Naive B cell (primary cell): ENCODE measurements around the gene ARHGAP8. TPM values are rescaled to one million over a fixed set of nuclear protein-coding genes. Genes with fewer than 3 reads are reported as not detected.
A peak's percentile ranks its signal among the peaks of the same experiment; 100 is the strongest.

Source experiments
- ATAC-seq, 2 donors: fragments of 150-1000 bp; cut with Tn5 transposase; 2 replicates each; pipeline ENCODE4 v1.10.0; 2021; ENCODE audit warnings: low read depth in 2 of 2, mild to moderate bottlenecking in 2 of 2, moderate library complexity in 2 of 2
- DNase-seq: peaks from one replicate; pipeline ENCODE4 v3.0.0; 2022
- H3K27ac Mint-ChIP-seq, 6 donors: one replicate each; pipeline ENCODE4 v1.8.0; 2020 to 2022; ENCODE audit warnings: mild to moderate bottlenecking in 6 of 6, mixed read lengths in 6 of 6, moderate library complexity in 5 of 6, inconsistent platforms in 2 of 6
- H3K27me3 Mint-ChIP-seq, 3 donors: one replicate each; pipeline ENCODE4 v1.8.0; 2021 to 2022; ENCODE audit warnings: mixed read lengths in 3 of 3, mild to moderate bottlenecking in 1 of 3
- H3K36me3 Mint-ChIP-seq, 2 donors: one replicate each; pipeline ENCODE4 v1.8.0; 2020 to 2022; ENCODE audit warnings: mixed read lengths in 2 of 2, inconsistent platforms in 1 of 2, mild to moderate bottlenecking in 1 of 2
- H3K4me1 Mint-ChIP-seq, 3 donors: one replicate each; pipeline ENCODE4 v1.8.0; 2020 to 2022; ENCODE audit warnings: mixed read lengths in 3 of 3, inconsistent platforms in 1 of 3, mild to moderate bottlenecking in 1 of 3, moderate library complexity in 1 of 3
- H3K4me3 Mint-ChIP-seq, 8 donors: one replicate each; pipeline ENCODE4 v1.8.0; 2020 to 2022; ENCODE audit warnings: mild to moderate bottlenecking in 8 of 8, mixed read lengths in 8 of 8, moderate library complexity in 8 of 8, inconsistent platforms in 2 of 8
- H3K9me3 Mint-ChIP-seq, 7 donors: one replicate each; pipeline ENCODE4 v1.8.0; 2020 to 2022; ENCODE audit warnings: mixed read lengths in 7 of 7, mild to moderate bottlenecking in 5 of 7, inconsistent platforms in 2 of 7, moderate library complexity in 1 of 7
- polyA plus RNA-seq, 6 donors: library from polyadenylated mRNA; unstranded; fragments of 300-500 nt; fragmentation: Illumina TruSeq; gene quantifications; one replicate each; pipeline ENCODE4 v1.2.3, GENCODE V29; 2021; ENCODE audit warnings: low read depth in 6 of 6

The ARHGAP8 gene
- polyA plus RNA-seq, 6 donors from 2014 or later = 0.17 TPM; not detected in 5

GRCh38 chr22:44862281-44862680 lies 109.9 kb downstream of the ARHGAP8 start:
- H3K9me3 Mint-ChIP-seq = peaks cover 0 to 1% (median 0%) of the 10 kb centered on the region in 7 donors
- H3K4me3 Mint-ChIP-seq = no peak overlapping the region
- H3K36me3 Mint-ChIP-seq = no peaks in the 10 kb centered on the region
- no peak overlapping the region for H3K27ac Mint-ChIP-seq
- no peaks in the 10 kb centered on the region for H3K4me1 Mint-ChIP-seq
- ATAC-seq (no peak), DNase-seq (no peak)
- peaks cover 4 to 12% (median 10%) of the 10 kb centered on the region in 3 donors for H3K27me3 Mint-ChIP-seq

- no peak overlapping the region for H3K27ac Mint-ChIP-seq
- no peaks in the 10 kb centered on the region for H3K36me3 Mint-ChIP-seq
- ATAC-seq = no peak
- DNase-seq = no peak
- H3K4me3 Mint-ChIP-seq = peak overlapping the region in 1 of 8 donors; percentile 63
- no peaks in the 10 kb centered on the region for H3K4me1 Mint-ChIP-seq
- peaks cover 4 to 12% (median 11%) of the 10 kb centered on the region in 3 donors for H3K27me3 Mint-ChIP-seq
- H3K9me3 Mint-ChIP-seq = peaks cover 0 to 1% (median 0%) of the 10 kb centered on the region in 7 donors
These were observed 110.8 kb downstream of the ARHGAP8 start for GRCh38 chr22:44862981-44863860.

GRCh38 chr22:44865193-44866057 lies 113.0 kb downstream of the ARHGAP8 start:
- peaks cover 0 to 1% (median 0%) of the 10 kb centered on the region in 3 donors for H3K4me1 Mint-ChIP-seq
- H3K27ac Mint-ChIP-seq = no peak overlapping the region
- ATAC-seq (no peak), DNase-seq (no peak)
- no peak overlapping the region for H3K4me3 Mint-ChIP-seq
- peaks cover 6 to 20% (median 16%) of the 10 kb centered on the region in 3 donors for H3K27me3 Mint-ChIP-seq
- H3K36me3 Mint-ChIP-seq = no peaks in the 10 kb centered on the region
- H3K9me3 Mint-ChIP-seq = peaks cover 0 to 3% (median 0%) of the 10 kb centered on the region in 7 donors

GRCh38 chr22:44869196-44869595 lies 116.8 kb downstream of the ARHGAP8 start:
- DNase-seq (no peak), ATAC-seq (no peak)
- Mint-ChIP-seq H3K4me3 (no peak overlapping the region), H3K4me1 (peaks cover 0 to 2% (median 0%) of the 10 kb centered on the region in 3 donors), H3K36me3 (peaks cover 0 to 7% of the 10 kb centered on the region in 2 donors), H3K27ac (no peak overlapping the region), H3K9me3 (peaks cover 0 to 16% (median 8%) of the 10 kb centered on the region in 7 donors), H3K27me3 (peaks cover 8 to 18% (median 8%) of the 10 kb centered on the region in 3 donors)

- ATAC-seq = no peak
These were observed 117.6 kb downstream of the ARHGAP8 start for GRCh38 chr22:44870021-44870420.

DNA sequence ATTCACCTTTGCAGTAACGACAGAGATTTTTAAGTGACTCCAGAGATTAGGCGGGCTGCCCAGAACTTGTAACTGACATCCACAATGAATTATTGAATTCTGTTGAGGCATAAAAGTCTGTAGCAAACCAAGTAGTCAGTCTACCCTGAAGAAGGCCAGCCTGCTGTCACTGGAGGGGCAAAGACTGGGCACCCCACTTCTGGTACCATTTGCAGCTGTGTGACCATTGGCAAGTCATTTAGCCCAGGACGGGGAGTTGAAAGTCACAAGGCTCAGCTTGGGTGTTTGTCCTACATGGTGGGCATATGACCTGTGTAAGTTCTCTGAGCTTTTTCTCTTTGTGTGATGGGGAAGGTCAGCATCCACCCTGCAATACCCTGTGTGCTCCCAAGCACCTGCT lies 119.4 kb downstream of the ARHGAP8 start:
- H3K27ac Mint-ChIP-seq = no peak overlapping the region
- no peak for ATAC-seq
- H3K4me3 Mint-ChIP-seq = no peak overlapping the region
- H3K9me3 Mint-ChIP-seq = peaks cover 4 to 26% (median 12%) of the 10 kb centered on the region in 7 donors
- H3K4me1 Mint-ChIP-seq = peaks cover 0 to 2% (median 0%) of the 10 kb centered on the region in 3 donors
- no peak for DNase-seq
- peaks cover 5 to 7% of the 10 kb centered on the region in 2 donors for H3K36me3 Mint-ChIP-seq
- peaks cover 8 to 18% (median 8%) of the 10 kb centered on the region in 3 donors for H3K27me3 Mint-ChIP-seq

More at GRCh38 chr22:44870021-44870420, 117.6 kb downstream of the ARHGAP8 start:
- Mint-ChIP-seq H3K9me3 (peaks cover 0 to 16% (median 8%) of the 10 kb centered on the region in 7 donors), H3K4me1 (peaks cover 0 to 2% (median 0%) of the 10 kb centered on the region in 3 donors), H3K27me3 (peaks cover 8 to 18% (median 8%) of the 10 kb centered on the region in 3 donors), H3K4me3 (no peak overlapping the region), H3K36me3 (peaks cover 0 to 7% of the 10 kb centered on the region in 2 donors), H3K27ac (no peak overlapping the region)
- DNase-seq = no peak

GRCh38 chr22:44876921-44877320 lies 124.5 kb downstream of the ARHGAP8 start:
- no peak for DNase-seq
- Mint-ChIP-seq H3K27ac (no peak overlapping the region), H3K9me3 (peaks cover 4 to 23% (median 12%) of the 10 kb centered on the region in 7 donors), H3K4me1 (no peaks in the 10 kb centered on the region), H3K27me3 (peaks cover 0 to 4% (median 4%) of the 10 kb centered on the region in 3 donors), H3K4me3 (peak overlapping the region in 1 of 8 donors; percentile 21), H3K36me3 (peaks cover under 1 to 8% of the 10 kb centered on the region in 2 donors)
- no peak for ATAC-seq

DNA sequence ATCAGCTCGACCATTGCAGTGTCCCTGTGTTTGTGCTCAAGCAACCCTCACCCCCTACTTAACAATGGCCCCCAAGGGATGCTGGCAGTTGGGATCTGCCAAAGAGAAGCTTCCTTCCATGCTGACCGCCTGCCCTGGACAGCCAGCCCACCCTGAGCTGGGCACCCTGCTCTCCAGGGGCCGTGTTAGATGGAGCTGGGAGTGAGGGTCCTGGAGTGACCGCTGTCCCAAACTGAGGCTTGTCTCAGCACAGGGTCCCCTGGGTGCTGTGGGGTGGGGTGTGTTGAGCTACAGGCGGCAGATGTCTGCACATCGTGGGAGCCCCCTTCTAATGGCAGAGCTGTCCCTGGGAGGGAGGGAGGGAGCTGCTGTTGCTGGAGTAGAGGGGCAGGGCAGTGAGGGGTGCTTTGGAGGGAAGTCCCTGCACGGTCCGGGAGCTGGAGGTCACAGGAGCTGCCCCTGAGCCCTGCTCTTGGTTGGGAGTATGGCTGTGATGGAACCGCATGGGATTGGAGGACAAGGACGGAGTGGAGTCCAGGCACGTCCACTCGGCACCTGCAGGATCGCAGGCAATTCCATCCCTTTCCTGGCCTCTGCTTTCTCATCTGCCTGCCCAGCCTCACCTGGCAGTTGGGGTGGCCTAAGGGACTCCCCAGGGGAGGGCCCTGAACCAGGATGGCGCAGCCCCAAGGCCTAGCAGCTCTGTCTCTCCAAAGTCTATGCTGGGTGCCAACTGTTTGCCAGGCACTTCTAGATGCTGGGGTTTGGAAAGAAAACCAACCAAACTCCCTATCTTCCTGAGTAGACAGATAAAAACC lies 126.3 kb downstream of the ARHGAP8 start:
- no peak overlapping the region for H3K4me3 Mint-ChIP-seq
- no peaks in the 10 kb centered on the region for H3K4me1 Mint-ChIP-seq
- H3K27ac Mint-ChIP-seq = no peak overlapping the region
- DNase-seq (no peak), ATAC-seq (no peak)
- peaks cover 4 to 22% (median 9%) of the 10 kb centered on the region in 7 donors for H3K9me3 Mint-ChIP-seq
- H3K36me3 Mint-ChIP-seq = peaks cover 0 to 8% of the 10 kb centered on the region in 2 donors
- H3K27me3 Mint-ChIP-seq = peaks cover 0 to 4% (median 0%) of the 10 kb centered on the region in 3 donors

GRCh38 chr22:44879301-44879680 lies 126.9 kb downstream of the ARHGAP8 start:
- Mint-ChIP-seq H3K9me3 (peaks cover 4 to 22% (median 9%) of the 10 kb centered on the region in 7 donors), H3K27me3 (peaks cover 0 to 4% (median 0%) of the 10 kb centered on the region in 3 donors), H3K27ac (no peak overlapping the region), H3K4me1 (no peaks in the 10 kb centered on the region), H3K4me3 (no peak overlapping the region), H3K36me3 (peaks cover 0 to 8% of the 10 kb centered on the region in 2 donors)
- DNase-seq = no peak
- no peak for ATAC-seq

DNA sequence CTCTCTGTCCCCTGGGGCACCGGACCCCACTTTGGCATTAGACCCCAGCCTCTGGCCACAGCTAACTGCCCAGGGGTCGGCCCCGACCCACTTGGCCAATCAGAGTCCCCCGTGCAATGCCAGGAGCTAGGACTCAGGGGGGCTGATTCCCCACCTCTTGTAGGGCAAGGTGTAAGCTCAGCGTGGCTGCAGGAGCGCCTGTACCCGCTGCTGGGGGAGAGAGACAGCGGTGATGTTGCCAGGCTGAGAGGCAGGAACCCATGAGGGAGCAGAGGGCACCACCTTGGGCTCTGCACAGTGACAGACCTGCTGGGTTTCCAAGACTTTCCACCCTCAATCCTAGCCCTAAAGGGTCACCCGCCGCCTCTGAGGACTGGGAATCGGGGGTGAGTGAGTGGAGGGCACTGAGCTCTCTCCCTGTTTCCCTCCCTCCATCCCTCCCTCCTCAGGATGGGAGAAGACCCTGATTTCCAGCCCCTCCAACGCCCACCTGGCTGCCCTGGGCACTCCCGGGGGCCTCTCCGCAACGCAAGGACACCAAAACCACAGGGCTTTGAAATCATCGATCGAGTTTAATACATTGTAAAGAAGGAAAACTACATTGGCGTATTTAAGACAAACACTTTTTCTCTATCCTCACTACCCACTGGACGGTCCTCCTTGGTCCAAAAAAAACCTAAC lies 128.4 kb downstream of the ARHGAP8 start:
- Mint-ChIP-seq H3K36me3 (peaks cover 0 to 8% of the 10 kb centered on the region in 2 donors), H3K4me1 (no peaks in the 10 kb centered on the region), H3K4me3 (no peak overlapping the region), H3K27ac (no peak overlapping the region), H3K9me3 (peaks cover 4 to 17% (median 9%) of the 10 kb centered on the region in 7 donors), H3K27me3 (peaks cover 0 to 4% (median 0%) of the 10 kb centered on the region in 3 donors)
- no peak for ATAC-seq
- no peak for DNase-seq

GRCh38 chr22:44881624-44882023 lies 129.2 kb downstream of the ARHGAP8 start:
- Mint-ChIP-seq H3K4me3 (no peak overlapping the region), H3K27ac (no peak overlapping the region), H3K4me1 (no peaks in the 10 kb centered on the region), H3K9me3 (peaks cover 2 to 9% (median 6%) of the 10 kb centered on the region in 7 donors), H3K36me3 (peaks cover 0 to 5% of the 10 kb centered on the region in 2 donors), H3K27me3 (peaks cover 0 to 2% (median 0%) of the 10 kb centered on the region in 3 donors)
- ATAC-seq (no peak), DNase-seq (no peak)

DNA sequence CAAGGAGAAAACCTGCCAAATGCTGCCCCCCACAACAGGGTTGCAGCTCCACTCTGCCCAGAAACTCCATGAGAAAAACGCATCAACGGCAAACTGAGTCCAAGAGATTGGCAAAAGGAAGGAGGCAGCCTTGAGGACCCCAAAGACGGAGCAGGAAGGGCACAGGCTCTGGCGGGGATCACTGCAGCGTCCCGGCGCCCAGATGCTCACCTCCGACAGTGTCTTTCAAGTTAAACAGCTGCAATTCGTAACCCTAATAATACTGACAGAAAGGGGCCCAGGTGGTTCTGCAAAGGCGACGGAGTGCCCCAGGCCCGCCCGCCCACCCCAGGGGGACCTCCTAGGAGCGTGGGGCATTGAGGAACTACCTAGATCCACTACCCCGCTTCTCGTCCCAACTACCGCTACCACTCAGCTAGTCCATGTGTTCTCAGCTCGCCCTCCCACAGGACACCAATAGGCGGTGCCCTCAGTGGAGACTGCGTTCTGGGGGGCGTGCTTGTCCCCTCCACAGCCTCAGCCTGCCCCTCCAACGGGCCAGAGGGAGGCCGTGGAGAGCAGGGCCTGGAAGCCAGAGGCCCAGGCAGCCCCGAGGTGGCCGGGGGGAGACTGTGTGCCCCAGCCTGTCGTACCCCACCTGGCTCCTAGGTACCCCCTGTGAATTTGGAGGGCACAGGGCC lies 130.0 kb downstream of the ARHGAP8 start:
- DNase-seq (no peak), ATAC-seq (no peak)
- H3K36me3 Mint-ChIP-seq = no peaks in the 10 kb centered on the region
- H3K27me3 Mint-ChIP-seq = no peaks in the 10 kb centered on the region
- no peaks in the 10 kb centered on the region for H3K4me1 Mint-ChIP-seq
- H3K27ac Mint-ChIP-seq = no peak overlapping the region
- peaks cover 0 to 2% (median 1%) of the 10 kb centered on the region in 7 donors for H3K9me3 Mint-ChIP-seq
- no peak overlapping the region for H3K4me3 Mint-ChIP-seq
